WTC11 (cell line): ENCODE results near the gene DCHS2.

ENCODE experiments used
- ATF3 ChIP-seq: sonication (generic); formaldehyde crosslinking; conservative IDR thresholded peaks from 2 replicates; pipeline ENCODE4 v1.8.1; 2022; ENCODE audit warnings: mild to moderate bottlenecking, missing genetic modification reagents
- CTCF ChIP-seq: fragments of 200-600 bp; IDR thresholded peaks from 2 replicates; pipeline ENCODE4 v1.8.0; 2022; ENCODE audit warnings: antibody characterized with exemption
- FOXP1 ChIP-seq: sonication (generic); formaldehyde crosslinking; IDR thresholded peaks from 2 replicates; pipeline ENCODE4 v1.8.0; 2022; ENCODE audit warnings: missing genetic modification reagents, mild to moderate bottlenecking, moderate library complexity, borderline replicate concordance
- TP53 ChIP-seq: sonication (generic); formaldehyde crosslinking; IDR thresholded peaks from 2 replicates; pipeline ENCODE4 v1.8.1; 2023; ENCODE audit warnings: mild to moderate bottlenecking, missing genetic modification reagents

- TF ChIP-seq CTCF (no peak), TP53 (CRISPR knock-in tag) (no peak), ATF3 (no peak), FOXP1 (CRISPR knock-in tag) (no peak)
Observed at GRCh38 chr4:154184238-154184637, 307.4 kb downstream of the DCHS2 start.
